Chondrocyte (in vitro differentiated cells): ENCODE data around the gene GUCY2D. TPM values are rescaled to one million over a fixed set of nuclear protein-coding genes. Genes with fewer than 3 reads are reported as not detected.
"Not testable (repeated sequence)": the region's sequence is repeated elsewhere in the genome, so short reads cannot be mapped to it uniquely, and the experiment has no call there.

Experiments
- DNase-seq: peaks from one replicate; pipeline ENCODE4 v3.0.0; 2021; ENCODE audit warnings: mixed read lengths, low spot score
- H3K27ac Mint-ChIP-seq: one replicate; pipeline ENCODE4 v1.8.0; 2021; ENCODE audit warnings: mild to moderate bottlenecking, moderate library complexity, mixed read lengths; ENCODE audit not compliant: unreplicated experiment
- H3K27me3 Mint-ChIP-seq: 2 replicates; pipeline ENCODE4 v1.8.0; 2021; ENCODE audit warnings: low read depth, mixed read lengths
- H3K36me3 Mint-ChIP-seq: 2 replicates; pipeline ENCODE4 v1.8.0; 2021; ENCODE audit warnings: low read depth, mixed read lengths
- H3K4me1 Mint-ChIP-seq: 2 replicates; pipeline ENCODE4 v1.8.0; 2021; ENCODE audit warnings: low read depth, mild to moderate bottlenecking, mixed read lengths
- H3K4me3 Mint-ChIP-seq: one replicate; pipeline ENCODE4 v1.8.0; 2021; ENCODE audit warnings: mild to moderate bottlenecking, moderate library complexity, mixed read lengths; ENCODE audit not compliant: unreplicated experiment
- H3K9me3 Mint-ChIP-seq: 2 replicates; pipeline ENCODE4 v1.8.0; 2021; ENCODE audit warnings: low read depth, mixed read lengths
- long read RNA-seq: library from polyadenylated mRNA; stranded (forward); transcript quantifications from one replicate; pipeline ENCODE4 v2.0.0, GENCODE V29; 2021
- total RNA-seq: library from RNA; stranded (reverse); gene quantifications from 3 replicates; pipeline ENCODE4 v1.2.1, GENCODE V29; 2021
- TF ChIP-seq, protein P1 (sequence below): fragments of 200-600 bp; sonication (generic); IDR thresholded peaks from 2 replicates; pipeline ENCODE4 v1.5.0; 2021; ENCODE audit warnings: antibody characterized with exemption, mild to moderate bottlenecking, moderate library complexity

The GUCY2D gene
- not detected in 3 replicates for total RNA-seq
- long read RNA-seq = 0 reads

DNA sequence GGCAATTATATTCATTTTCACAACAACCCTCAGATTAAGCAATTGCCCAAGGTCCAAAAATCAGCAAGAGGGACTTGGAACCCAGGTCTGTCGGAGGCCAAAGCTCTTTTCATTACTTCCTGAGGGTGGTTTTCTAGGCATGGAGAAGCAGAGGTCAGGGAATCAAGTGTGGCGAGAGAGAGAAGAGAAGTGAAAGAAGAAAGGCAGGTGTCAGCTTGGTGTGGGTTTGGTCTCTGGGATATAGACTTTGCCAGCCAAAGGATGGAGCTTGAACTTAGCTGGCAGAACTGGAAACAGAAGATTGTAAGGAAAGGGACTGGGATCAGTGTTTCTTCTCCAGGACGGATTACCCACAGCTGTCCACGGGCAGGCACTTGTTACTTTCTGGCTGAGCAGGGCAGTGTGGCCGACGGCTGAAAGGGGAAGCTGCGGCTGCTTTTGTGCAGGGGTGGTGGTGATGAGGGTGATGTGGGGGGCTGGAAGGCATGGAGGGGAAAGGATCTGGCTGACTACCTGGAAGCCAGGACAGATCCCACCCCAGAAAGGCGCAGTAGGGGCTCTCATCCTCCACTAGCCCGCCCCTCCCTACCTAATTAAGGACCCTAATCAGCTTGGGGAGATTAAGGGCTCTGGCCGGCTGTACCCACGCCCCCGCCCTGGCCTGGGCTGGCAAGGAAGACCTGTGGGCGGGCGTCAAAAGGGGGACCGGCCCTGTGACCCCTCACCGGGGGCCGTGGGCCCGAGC lies at the start of gene GUCY2D:
TSS of gene GUCY2D (plus strand) at position 640 of the 745 bp plus-strand sequence. CDS start 433 bp downstream, outside the sequence.
- no peaks in the 10 kb centered on the region for H3K4me1 Mint-ChIP-seq
- peaks cover 3% of the 10 kb centered on the region for H3K36me3 Mint-ChIP-seq
- TF ChIP-seq, protein P1, sequence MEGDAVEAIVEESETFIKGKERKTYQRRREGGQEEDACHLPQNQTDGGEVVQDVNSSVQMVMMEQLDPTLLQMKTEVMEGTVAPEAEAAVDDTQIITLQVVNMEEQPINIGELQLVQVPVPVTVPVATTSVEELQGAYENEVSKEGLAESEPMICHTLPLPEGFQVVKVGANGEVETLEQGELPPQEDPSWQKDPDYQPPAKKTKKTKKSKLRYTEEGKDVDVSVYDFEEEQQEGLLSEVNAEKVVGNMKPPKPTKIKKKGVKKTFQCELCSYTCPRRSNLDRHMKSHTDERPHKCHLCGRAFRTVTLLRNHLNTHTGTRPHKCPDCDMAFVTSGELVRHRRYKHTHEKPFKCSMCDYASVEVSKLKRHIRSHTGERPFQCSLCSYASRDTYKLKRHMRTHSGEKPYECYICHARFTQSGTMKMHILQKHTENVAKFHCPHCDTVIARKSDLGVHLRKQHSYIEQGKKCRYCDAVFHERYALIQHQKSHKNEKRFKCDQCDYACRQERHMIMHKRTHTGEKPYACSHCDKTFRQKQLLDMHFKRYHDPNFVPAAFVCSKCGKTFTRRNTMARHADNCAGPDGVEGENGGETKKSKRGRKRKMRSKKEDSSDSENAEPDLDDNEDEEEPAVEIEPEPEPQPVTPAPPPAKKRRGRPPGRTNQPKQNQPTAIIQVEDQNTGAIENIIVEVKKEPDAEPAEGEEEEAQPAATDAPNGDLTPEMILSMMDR = no peak
- peaks cover 4% of the 10 kb centered on the region for H3K9me3 Mint-ChIP-seq
- DNase-seq = no peak
- no peak within 1 kb of the TSS for H3K27ac Mint-ChIP-seq
- H3K27me3 Mint-ChIP-seq = peaks cover 39% of the 10 kb centered on the region
- H3K4me3 Mint-ChIP-seq = no peak within 1 kb of the TSS

DNA sequence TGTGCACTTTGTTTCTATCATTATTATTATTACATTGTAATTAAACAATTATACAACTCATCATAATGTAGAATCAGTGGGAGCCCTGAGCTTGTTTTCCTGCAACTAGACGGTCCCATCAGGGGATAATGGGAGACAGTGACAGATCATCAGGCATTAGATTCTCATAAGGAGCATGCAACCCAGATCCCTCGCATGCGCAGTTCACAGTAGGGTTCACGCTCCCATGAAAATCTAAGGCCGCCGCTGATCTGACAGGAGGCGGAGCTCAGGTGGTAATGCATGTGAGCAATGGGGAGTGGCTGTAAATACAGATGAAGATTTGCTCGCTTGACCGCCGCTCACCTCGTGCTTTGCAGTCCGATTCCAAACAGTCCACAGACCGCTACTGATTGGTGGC lies 49.1 kb upstream of the GUCY2D start:
- H3K4me3 Mint-ChIP-seq, H3K27ac Mint-ChIP-seq, H3K4me1 Mint-ChIP-seq, H3K27me3 Mint-ChIP-seq, DNase-seq, H3K9me3 Mint-ChIP-seq: not testable (repeated sequence)
- H3K36me3 Mint-ChIP-seq = peaks cover 24% of the 10 kb centered on the region

DNA sequence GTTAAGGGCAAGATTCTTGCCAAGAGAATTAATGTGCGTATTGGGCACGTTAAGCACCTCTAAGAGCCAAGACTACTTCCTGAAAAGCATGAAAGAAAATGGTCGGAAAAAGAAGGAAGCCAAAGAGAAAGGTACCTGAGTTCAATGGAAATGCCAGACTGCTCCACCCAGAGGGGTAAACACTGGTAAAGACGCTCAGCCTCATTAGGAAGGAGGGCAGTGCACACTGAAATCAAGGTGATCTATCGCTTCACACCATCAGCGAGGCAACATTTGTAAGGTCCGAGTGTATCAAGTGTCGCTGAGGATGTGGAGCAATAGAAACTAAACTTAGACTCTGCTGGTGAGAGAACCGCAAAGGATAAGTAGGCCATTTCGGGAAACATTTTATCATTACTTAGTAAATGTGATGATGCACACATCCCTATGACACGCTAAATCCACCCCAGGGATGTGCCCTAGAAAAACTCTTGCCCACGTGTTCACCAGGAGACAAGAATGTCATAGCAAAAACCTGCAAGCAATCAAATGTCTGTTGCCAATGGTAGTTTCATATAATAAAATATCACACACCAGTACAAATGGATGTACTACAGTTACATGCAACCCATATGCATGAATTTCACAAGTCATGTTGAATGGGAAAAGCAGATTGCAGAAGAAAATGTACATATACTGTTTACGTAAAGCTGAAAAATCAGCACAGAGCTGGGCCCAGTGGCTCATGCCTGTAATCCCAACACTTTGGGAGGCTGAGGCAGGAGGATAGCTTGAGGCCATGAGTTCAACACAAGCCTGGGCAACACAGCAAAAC lies 46.8 kb upstream of the GUCY2D start:
- H3K27me3 Mint-ChIP-seq = peaks cover 3% of the 10 kb centered on the region
- no peak for DNase-seq
- TF ChIP-seq, protein P1 = no peak
- H3K36me3 Mint-ChIP-seq = peaks cover 4% of the 10 kb centered on the region
- H3K4me1 Mint-ChIP-seq = peaks cover 7% of the 10 kb centered on the region
- no peaks in the 10 kb centered on the region for H3K9me3 Mint-ChIP-seq
- H3K4me3 Mint-ChIP-seq = no peak overlapping the region
- no peak overlapping the region for H3K27ac Mint-ChIP-seq

DNA sequence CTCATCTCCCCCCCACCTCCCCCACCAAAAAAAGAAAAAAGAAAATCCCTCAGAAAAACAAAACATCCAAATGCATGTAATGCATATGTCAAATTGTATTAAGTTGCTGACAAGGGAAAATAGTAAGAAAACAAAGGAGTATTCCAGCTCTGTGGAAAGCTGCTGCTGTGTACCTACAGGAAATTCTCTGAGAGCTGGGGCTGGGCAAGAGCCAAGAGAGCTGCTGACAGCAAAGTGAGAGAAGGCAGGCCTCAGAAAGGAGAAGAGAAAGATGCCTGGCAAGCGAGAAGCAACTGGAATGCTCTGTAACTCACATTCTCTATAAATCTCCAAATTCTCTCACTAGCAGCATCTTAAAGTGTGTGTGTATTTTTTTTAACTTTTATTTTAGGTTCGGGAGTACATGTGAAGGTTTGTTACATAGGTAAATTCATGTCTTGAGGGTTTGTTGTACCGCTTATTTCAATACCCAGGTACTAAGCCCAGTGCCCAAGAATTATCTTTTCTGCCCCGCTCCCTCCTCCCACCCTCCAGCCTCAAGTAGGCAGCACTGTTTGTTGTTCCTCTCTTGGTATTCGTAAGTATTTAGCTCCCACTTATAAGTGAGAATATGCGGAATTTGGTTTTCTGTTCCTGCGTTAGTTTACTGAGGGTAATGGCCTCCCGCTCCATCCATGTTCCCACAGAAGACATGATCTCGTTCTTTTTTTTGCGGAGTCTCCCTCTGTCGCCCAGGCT lies 46.0 kb upstream of the GUCY2D start:
- H3K36me3 Mint-ChIP-seq = peaks cover 2% of the 10 kb centered on the region
- TF ChIP-seq, protein P1 = no peak
- no peak for DNase-seq
- H3K27me3 Mint-ChIP-seq = peaks cover 7% of the 10 kb centered on the region
- H3K27ac Mint-ChIP-seq = peak overlapping the region; percentile 79
- H3K9me3 Mint-ChIP-seq = no peaks in the 10 kb centered on the region
- H3K4me1 Mint-ChIP-seq = peaks cover 7% of the 10 kb centered on the region
- H3K4me3 Mint-ChIP-seq = no peak overlapping the region

DNA sequence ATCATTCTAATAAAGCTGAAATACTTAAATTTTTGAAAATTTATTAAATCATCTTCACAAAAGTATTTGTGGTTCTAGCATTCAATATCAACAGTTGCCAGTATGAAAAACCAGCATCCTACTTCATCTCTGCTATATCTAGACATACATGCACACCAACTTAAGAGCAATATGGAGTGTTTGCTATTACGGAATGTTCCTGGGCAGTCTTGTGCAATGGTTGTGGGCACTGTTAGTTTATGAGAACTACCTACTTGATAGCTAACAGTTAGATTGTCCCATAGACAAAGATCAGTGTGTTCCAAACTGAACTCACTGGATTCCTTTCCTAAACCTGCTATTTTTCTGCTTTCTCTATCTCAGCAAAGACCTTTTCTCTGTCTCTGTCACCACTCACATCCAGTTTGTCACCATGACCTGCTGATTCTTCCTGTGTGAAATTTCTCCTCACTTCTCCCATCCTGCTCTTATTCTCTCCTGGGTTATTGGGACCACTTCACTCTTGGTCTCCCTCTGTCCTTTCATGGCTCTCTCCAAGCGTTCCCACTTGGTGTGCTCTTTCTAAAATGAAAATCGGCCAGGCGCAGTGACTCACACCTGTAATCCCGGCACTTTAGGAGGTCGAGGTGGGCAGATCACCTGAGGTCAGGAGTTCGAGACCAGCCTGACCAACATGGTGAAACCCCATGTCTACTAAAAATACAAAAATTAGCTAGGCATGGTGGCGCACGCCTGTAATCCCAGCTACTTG lies 42.7 kb upstream of the GUCY2D start:
- Mint-ChIP-seq H3K27ac (no peak overlapping the region), H3K4me1 (peaks cover 7% of the 10 kb centered on the region), H3K9me3 (no peaks in the 10 kb centered on the region), H3K27me3 (peaks cover 11% of the 10 kb centered on the region), H3K4me3 (no peak overlapping the region), H3K36me3 (no peaks in the 10 kb centered on the region)
- DNase-seq = no peak
- TF ChIP-seq, protein P1 = no peak
